Prostate gland (tissue), 2 donors: ENCODE data around the gene TNFAIP1.

Source experiments
- CTCF ChIP-seq, 4 experiments: fragments of 200-600 bp in 2 of 4; fragments of 450-650 bp in 2 of 4; sonication (generic) in 2 of 4; IDR thresholded peaks; 1 replicate in 3 of 4; 2 replicates in 1 of 4; pipeline ENCODE4 v1.5.1; 2016 to 2019; ENCODE audit warnings: antibody characterized with exemption in 4 of 4, mild to moderate bottlenecking in 2 of 4, moderate library complexity in 2 of 4
- POLR2A ChIP-seq: fragments of 450-650 bp; IDR thresholded peaks from one replicate; pipeline ENCODE4 v1.6.1; 2016; ENCODE audit warnings: antibody characterized with exemption, mild to moderate bottlenecking

- TF ChIP-seq POLR2A (no peak), CTCF (IDR thresholded peaks at IDR 0.05) (no peak)
Measured at GRCh38 chr17:28326114-28326513, 9.4 kb upstream of the TNFAIP1 start.
